GM12865 (cell line): ENCODE results near the gene GLRA2.
"Not testable (repeated sequence)": the region's sequence is repeated elsewhere in the genome, so short reads cannot be mapped to it uniquely, and the experiment has no call there.

Experiments used
- DNase-seq: peaks from one replicate; pipeline ENCODE4 v3.0.0; 2010; ENCODE audit warnings: low read depth
- H3K4me3 ChIP-seq: 2 replicates; pipeline ENCODE4 v1.5.1; 2011; ENCODE audit warnings: mild to moderate bottlenecking, low read depth, low read length, control low read depth
- CTCF ChIP-seq: IDR thresholded peaks from 2 replicates; pipeline ENCODE4 v1.5.1; 2011; ENCODE audit warnings: low read length, control low read depth, low read depth, inconsistent platforms; ENCODE audit not compliant: insufficient read depth; ENCODE audit errors: missing control alignments

The GLRA2 gene

GRCh38 chrX:14670819-14671218 is 141.5 kb downstream of the GLRA2 start:
- no peak overlapping the region for H3K4me3 ChIP-seq
- no peak for TF ChIP-seq CTCF
- peak; percentile 29 for DNase-seq

- no peak for TF ChIP-seq CTCF
- DNase-seq, result no peak
- H3K4me3 ChIP-seq, result no peak overlapping the region
Observed at GRCh38 chrX:14672611-14673172, 143.4 kb downstream of the GLRA2 start.

GRCh38 chrX:14673236-14673635 is 143.9 kb downstream of the GLRA2 start:
- no peak overlapping the region for H3K4me3 ChIP-seq
- TF ChIP-seq CTCF, result no peak
- no peak for DNase-seq

GRCh38 chrX:14673764-14674163 is 144.4 kb downstream of the GLRA2 start:
- H3K4me3 ChIP-seq, result no peak overlapping the region
- peak; percentile 80 for DNase-seq
- TF ChIP-seq CTCF, result no peak

- no peak overlapping the region for H3K4me3 ChIP-seq
- no peak for DNase-seq
- no peak for TF ChIP-seq CTCF
Observed at GRCh38 chrX:14675500-14675899, 146.2 kb downstream of the GLRA2 start.

GRCh38 chrX:14676431-14676830 is 147.1 kb downstream of the GLRA2 start:
- DNase-seq, result no peak
- no peak for TF ChIP-seq CTCF
- no peak overlapping the region for H3K4me3 ChIP-seq

GRCh38 chrX:14688331-14688730 is 159.0 kb downstream of the GLRA2 start:
- not testable (repeated sequence) for DNase-seq

GRCh38 chrX:14690553-14690952 is 161.2 kb downstream of the GLRA2 start:
- TF ChIP-seq CTCF, result no peak
- DNase-seq, result no peak
- H3K4me3 ChIP-seq, result no peak overlapping the region

More at GRCh38 chrX:14688331-14688730, 159.0 kb downstream of the GLRA2 start:
- not testable (repeated sequence) for H3K4me3 ChIP-seq
